Ishikawa (cell line): ENCODE data around the gene AFP.

Experiments used
- CEBPB ChIP-seq: IDR thresholded peaks from 2 replicates; pipeline ENCODE4 v1.6.1; 2012
- CREB1 ChIP-seq: IDR thresholded peaks from 2 replicates; pipeline ENCODE4 v1.6.1; 2012; ENCODE audit warnings: low read depth
- EGR1 ChIP-seq: IDR thresholded peaks from 2 replicates; pipeline ENCODE4 v1.6.1; 2012
- EP300 ChIP-seq: IDR thresholded peaks from 2 replicates; pipeline ENCODE4 v1.6.1; 2012; ENCODE audit warnings: borderline replicate concordance
- FOXM1 ChIP-seq: IDR thresholded peaks from 2 replicates; pipeline ENCODE4 v1.6.1; 2012; ENCODE audit warnings: low read depth, borderline replicate concordance
- NFIC ChIP-seq: IDR thresholded peaks from 2 replicates; pipeline ENCODE4 v1.6.1; 2012
- RAD21 ChIP-seq: IDR thresholded peaks from 2 replicates; pipeline ENCODE4 v1.6.1; 2012; ENCODE audit warnings: low read depth
- REST ChIP-seq: IDR thresholded peaks from 2 replicates; pipeline ENCODE4 v1.6.1; 2012; ENCODE audit warnings: low read depth, mild to moderate bottlenecking
- TAF1 ChIP-seq: IDR thresholded peaks from 2 replicates; pipeline ENCODE4 v1.6.1; 2012; ENCODE audit warnings: low read depth, mild to moderate bottlenecking
- TCF12 ChIP-seq: IDR thresholded peaks from 2 replicates; pipeline ENCODE4 v1.6.1; 2012; ENCODE audit warnings: low read depth
- TEAD4 ChIP-seq: IDR thresholded peaks from 2 replicates; pipeline ENCODE4 v1.6.1; 2012
- USF1 ChIP-seq: IDR thresholded peaks from 2 replicates; pipeline ENCODE4 v1.6.1; 2012
- YY1 ChIP-seq: IDR thresholded peaks from 2 replicates; pipeline ENCODE4 v1.6.1; 2012; ENCODE audit warnings: low read depth
- ZBTB7A ChIP-seq: IDR thresholded peaks from 2 replicates; pipeline ENCODE4 v1.6.1; 2012; ENCODE audit warnings: low read depth
- TF ChIP-seq, protein P1 (sequence below): IDR thresholded peaks from 2 replicates; pipeline ENCODE4 v1.6.1; 2012

The AFP gene

GRCh38 chr4:73435984-73436383 is at the start of gene AFP:
AFP (plus strand) TSS chr4:73436221; CDS start chr4:73436263, 42 bp downstream.
- TF ChIP-seq, protein P1, sequence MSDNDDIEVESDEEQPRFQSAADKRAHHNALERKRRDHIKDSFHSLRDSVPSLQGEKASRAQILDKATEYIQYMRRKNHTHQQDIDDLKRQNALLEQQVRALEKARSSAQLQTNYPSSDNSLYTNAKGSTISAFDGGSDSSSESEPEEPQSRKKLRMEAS, result no peak
- no peak for TF ChIP-seq EGR1
- no peak for TF ChIP-seq TAF1
- no peak for TF ChIP-seq EP300
- no peak for TF ChIP-seq RAD21
- TF ChIP-seq TCF12, result no peak
- no peak for TF ChIP-seq NFIC
- TF ChIP-seq TEAD4, result no peak
- no peak for TF ChIP-seq YY1
- TF ChIP-seq CREB1, result no peak
- TF ChIP-seq CEBPB, result no peak
- no peak for TF ChIP-seq USF1
- no peak for TF ChIP-seq REST

DNA sequence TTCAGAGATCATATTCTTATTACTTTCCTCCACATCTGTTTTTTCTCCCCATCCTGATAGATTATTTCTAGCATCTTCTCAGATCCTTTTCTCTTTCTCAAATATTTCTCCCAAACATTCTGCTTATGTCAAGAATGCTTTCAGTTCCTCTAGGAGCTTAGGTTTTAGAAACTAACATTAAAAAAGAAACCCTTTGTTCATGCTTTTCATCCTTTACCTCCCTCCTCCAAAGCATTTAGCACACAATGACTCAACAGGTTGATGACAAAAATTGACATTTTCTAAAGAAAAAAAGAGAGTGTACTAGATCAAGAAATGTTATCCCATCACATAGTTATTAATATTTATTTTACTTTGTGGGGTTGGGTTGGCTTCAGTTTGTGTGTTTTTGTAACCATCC is 48.5 kb upstream of the AFP start:
- TF ChIP-seq YY1, result no peak
- no peak for TF ChIP-seq EGR1
- TF ChIP-seq REST, result no peak
- TF ChIP-seq, protein P1, result no peak
- TF ChIP-seq ZBTB7A, result no peak
- no peak for TF ChIP-seq FOXM1
- no peak for TF ChIP-seq EP300
- TF ChIP-seq RAD21, result no peak
- no peak for TF ChIP-seq CEBPB
- no peak for TF ChIP-seq TAF1
- TF ChIP-seq CREB1, result no peak
- TF ChIP-seq USF1, result no peak
- TF ChIP-seq NFIC, result no peak
- no peak for TF ChIP-seq TCF12
- TF ChIP-seq TEAD4, result no peak

GRCh38 chr4:73388887-73389286 is 47.1 kb upstream of the AFP start:
- TF ChIP-seq, protein P1, result no peak
- TF ChIP-seq ZBTB7A (no peak), FOXM1 (no peak), CREB1 (no peak), YY1 (no peak), TCF12 (no peak), TAF1 (no peak), RAD21 (no peak), EGR1 (no peak), REST (no peak)

GRCh38 chr4:73391774-73392173 is 44.2 kb upstream of the AFP start:
- no peak for TF ChIP-seq RAD21
- TF ChIP-seq, protein P1, result no peak
- no peak for TF ChIP-seq TAF1
- TF ChIP-seq CREB1, result no peak
- TF ChIP-seq TCF12, result no peak
- TF ChIP-seq FOXM1, result no peak
- no peak for TF ChIP-seq EP300
- TF ChIP-seq NFIC, result no peak
- TF ChIP-seq YY1, result no peak
- TF ChIP-seq EGR1, result no peak
- TF ChIP-seq USF1, result no peak
- TF ChIP-seq REST, result no peak
- no peak for TF ChIP-seq CEBPB
- TF ChIP-seq ZBTB7A, result no peak
- TF ChIP-seq TEAD4, result no peak
